ENCODE results near the gene DNAJC10. TPM values are rescaled to one million over a fixed set of nuclear protein-coding genes. Genes with fewer than 3 reads are reported as not detected.
"Not testable (repeated sequence)": the region's sequence is repeated elsewhere in the genome, so short reads cannot be mapped to it uniquely, and the experiment has no call there.

DNAJC10 gene
- polyA plus RNA-seq (2013, experiment 1 of 2; ENCODE audit: insufficient read length), result 86.9 TPM
- polyA plus RNA-seq (2013, experiment 2 of 2; ENCODE audit: insufficient read length), result 78.6 TPM

DNA sequence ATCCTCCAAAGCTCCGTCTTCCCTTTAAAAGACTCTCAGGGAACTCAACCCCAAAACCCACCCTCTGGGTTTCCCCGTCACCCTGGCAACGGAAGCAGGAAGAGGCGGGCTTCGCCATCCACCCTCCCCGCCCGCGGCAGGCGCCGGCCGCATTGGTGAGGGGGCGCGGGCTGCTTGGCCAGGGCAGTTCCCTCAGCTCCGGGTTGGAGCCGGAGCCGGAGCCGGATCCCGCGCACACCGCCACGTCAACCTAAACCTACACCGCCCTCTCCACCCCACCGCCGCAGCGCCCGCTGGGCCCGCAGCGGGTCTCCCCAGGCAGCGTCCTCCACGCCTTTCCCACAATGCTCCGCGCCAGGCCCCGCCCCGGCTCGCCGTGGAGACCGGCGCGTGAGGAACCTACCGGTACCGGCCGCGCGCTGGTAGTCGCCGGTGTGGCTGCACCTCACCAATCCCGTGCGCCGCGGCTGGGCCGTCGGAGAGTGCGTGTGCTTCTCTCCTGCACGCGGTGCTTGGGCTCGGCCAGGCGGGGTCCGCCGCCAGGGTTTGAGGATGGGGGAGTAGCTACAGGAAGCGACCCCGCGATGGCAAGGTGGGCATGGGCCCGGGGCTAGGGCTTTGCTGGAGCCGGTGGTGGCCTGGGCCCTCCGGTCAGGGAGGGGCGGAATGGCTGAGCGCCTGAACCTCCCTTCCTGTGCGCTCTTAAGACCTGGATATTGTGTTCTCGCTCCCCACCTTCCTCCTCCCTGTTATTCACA, at the start of gene DNAJC10:
Gene DNAJC10, plus strand, starts transcription at position 366 of the 758 bp plus-strand sequence. CDS start 1,830 bp downstream, outside the sequence.
- peak; percentile 89 for DNase-seq

GRCh38 chr2:182666674-182667314, 49.3 kb upstream of the DNAJC10 start:
- DNase-seq, result peak; percentile 8

DNA sequence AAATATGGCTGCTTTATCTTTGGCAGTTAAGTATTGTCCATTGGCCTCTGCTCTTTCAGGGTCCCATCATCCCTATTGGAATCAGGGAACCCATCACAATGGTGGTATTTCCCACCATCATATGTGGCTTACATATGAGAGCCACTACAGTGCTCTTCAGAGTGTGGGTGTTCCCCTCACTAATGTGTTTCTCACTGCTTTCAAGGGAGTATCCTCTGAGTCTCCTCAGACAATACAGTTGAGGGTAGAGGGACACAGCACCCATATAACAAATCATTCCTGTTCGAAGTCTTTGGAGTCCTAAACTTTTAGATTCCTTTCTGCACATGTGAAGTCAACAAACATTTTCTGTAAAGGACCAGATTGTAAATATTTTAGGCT, 48.8 kb upstream of the DNAJC10 start:
- DNase-seq, result no peak

DNA sequence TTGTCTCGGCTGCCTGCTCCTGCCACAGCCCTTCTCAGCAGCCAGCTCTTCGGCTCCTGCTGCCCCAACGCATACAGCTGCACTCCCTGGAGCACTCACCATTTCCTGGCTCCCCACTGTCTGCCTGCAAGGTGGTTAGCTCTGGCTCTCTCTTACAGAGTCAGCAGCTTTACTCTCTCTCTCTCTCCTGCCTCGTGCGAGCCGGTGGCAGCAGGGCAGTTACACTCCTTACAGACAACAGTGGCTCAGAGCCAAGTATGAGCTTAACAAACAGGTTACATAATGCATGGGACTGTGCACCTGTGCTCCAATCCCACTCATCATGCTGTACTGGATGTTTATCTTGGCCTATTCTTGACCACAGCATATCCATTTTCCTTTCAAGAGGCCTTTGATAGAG, 47.4 kb upstream of the DNAJC10 start:
- DNase-seq, result no peak

DNA sequence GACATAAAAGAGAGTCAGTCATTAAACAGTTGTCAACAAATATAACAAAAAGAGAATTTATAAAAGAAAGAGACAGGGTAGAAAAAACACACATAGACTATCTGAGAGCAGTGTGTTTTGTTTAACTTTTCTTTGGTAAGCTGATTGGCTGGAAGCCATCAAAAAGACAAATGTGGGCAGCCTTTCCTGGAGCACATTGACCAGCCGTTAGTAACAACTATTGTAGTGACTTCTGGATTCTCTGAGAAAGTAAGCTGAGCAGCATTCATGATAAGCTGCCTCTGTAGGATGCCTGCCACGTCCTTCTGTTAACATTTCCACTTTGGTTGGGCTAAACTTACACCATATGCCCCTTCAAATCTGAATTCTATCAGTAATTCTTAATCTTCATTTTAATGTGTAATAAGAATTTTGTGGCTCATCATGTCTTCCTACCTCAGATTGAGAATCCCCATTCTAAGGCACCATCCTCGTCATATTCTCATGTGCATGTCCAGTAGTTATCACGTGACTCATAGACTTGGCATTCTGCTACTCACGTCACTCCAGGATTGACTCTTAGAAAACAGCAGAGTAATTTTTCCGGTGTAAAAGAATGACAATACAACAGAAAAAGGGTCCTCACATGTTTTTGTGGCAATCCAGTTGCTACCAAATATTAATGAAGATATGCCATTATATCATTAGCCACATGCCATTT, 43.4 kb upstream of the DNAJC10 start:
- peak; percentile 70 for DNase-seq

- no peak for DNase-seq
Measured at GRCh38 chr2:182680837-182681236, 35.2 kb upstream of the DNAJC10 start.

DNA sequence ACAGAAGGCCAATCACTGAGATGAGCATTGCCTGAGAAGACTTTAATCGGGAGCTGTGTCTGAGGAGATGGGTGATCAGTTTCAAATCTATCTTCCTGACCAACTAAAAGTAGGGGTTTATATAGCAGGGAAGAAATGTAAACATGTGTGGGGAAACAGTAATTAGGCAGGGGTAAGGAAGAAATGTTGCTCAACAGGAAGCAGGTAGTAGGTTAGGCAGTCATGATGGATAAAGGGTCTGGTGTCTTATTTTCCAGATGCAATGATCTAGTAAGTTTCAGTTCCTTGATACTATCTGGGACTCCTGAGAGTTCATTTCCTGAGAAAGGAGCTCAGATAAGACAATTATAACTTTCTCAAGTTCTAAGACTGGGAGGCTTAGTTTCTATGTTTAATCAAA, 33.8 kb upstream of the DNAJC10 start:
- no peak for DNase-seq

DNA sequence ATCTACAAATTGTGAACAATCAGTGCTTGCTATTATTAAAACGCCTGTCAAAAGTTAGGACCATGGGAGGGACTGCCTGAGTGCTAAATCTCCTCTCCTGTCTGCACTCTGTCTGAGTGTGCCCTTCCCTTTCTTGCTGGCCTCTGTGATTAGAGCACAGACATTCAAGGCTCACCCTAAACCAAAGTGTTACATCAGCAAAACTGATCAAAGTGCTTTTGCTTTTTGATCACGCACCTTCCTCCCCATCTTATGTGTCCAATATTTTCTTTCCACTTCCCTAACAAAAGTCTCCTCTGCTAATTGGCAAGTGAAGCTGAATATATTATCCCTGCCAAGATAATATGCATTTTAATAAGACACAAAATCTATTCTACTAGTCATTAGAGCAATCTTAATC, 30.5 kb upstream of the DNAJC10 start:
- DNase-seq, result no peak

- not testable (repeated sequence) for DNase-seq
Measured at GRCh38 chr2:182686763-182687162, 29.3 kb upstream of the DNAJC10 start.

GRCh38 chr2:182694189-182694588, 21.9 kb upstream of the DNAJC10 start:
- DNase-seq, result no peak

DNA sequence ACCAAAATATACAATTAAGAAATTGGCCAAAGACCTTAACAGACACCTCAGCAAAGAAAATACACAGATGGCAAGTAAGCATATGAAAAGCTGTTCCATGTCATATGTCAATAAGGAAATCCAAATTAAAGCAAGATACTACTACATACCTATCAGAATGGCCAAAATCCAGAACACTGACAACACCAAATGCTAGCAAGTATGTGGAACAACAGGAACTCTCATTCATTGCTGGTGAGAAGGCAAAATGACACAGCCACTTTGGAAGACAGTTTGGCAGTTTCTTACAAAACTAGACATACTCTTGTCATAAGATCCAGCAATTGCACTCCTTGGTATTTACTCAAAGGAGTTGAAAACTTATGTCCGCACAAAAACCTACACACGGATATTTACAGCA, 20.3 kb upstream of the DNAJC10 start:
- DNase-seq, result no peak

DNA sequence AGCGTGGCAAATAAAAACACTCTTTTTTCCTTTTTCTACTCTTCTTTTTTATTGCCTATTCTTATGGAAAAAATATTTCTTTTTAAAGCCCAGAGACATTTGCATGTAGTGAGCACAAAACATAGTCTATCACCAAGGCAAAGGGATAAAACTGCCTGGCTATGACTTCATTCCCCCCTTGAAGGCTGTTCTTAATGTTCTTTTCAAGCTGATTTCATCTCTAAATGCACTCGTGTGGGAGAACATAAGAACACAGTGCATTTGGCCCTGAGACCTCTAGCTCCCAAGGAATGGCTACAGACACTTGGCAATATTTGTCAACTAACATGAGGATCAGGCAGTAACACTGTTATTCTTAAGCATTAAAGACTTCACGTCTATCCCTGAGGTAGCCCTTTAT, 17.4 kb upstream of the DNAJC10 start:
- DNase-seq, result no peak

- DNase-seq, result no peak
Measured at GRCh38 chr2:182705761-182706160, 10.3 kb upstream of the DNAJC10 start.

- DNase-seq, result no peak
Measured at GRCh38 chr2:182706751-182707150, 9.3 kb upstream of the DNAJC10 start.

GRCh38 chr2:182713601-182714000, 2.5 kb upstream of the DNAJC10 start:
- no peak for DNase-seq

DNA sequence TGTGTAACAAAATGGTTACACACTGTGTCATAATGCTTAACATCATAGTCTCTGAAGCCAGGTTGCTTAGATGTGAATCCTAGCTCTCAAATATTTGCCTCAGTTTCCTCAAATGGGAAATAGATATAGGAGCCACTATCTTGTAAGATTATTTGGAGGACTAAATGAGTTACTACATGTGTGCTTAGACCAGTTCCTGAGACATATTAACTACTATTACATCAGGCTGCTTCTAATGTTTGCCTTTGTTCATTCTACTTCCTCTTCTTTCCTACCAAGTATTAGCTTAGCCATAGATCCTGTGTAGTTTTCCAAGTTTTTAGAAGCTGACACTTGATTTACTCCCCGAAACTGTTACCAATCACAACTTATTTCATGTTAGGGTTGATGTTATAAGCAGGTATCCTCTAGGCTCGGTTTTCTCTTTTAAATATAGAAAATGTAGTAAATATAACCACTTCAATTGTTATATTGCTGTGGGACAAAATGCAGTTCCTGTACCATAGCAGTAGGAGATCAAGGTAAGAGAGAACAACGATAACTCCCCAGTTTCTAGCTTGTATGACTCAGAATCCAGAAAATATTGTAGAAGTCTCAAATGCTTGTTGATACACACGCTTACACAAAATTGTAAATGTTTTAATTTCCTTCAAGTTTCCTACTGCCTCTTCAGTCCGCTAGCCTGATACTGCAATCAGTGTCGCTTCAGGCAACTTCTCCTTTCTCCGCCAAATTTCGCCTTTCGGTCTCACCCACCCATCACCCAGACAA, 751 bp upstream of the DNAJC10 start:
- peak; percentile 30 for DNase-seq

GRCh38 chr2:182716650-182716979, 558 bp downstream of the DNAJC10 start:
- DNase-seq, result no peak

DNA sequence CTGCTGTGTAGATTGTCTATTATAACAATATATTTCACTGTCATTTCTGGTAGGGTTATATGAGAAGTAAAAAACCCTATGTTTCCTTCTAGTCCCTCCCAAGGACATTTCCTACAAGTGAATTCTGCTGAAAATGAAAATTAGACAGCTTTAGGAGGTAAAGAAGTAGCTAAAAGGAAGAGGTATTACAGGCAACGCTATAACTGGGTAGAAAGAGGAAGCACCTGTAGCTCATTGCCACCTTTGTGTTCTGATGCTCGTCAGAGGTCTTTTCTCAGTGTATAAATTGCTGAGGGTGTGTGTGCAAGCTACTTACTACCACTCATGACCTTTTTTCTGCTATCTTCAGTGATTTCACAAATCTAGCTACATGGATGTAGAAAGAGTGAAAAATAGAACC, 1.4 kb downstream of the DNAJC10 start:
- DNase-seq, result no peak

DNA sequence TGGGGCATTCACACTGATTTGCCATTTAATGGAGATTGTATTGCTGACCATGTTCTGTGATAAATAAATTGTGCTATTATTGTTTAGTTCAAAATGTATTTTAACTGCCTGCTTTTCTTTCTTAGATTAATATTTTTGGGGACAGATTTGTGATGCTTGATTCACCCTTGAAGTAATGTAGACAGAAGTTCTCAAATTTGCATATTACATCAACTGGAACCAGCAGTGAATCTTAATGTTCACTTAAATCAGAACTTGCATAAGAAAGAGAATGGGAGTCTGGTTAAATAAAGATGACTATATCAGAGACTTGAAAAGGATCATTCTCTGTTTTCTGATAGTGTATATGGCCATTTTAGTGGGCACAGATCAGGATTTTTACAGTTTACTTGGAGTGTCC, 1.8 kb downstream of the DNAJC10 start:
- no peak for DNase-seq

- DNase-seq, result no peak
Measured at GRCh38 chr2:182718459-182718858, 2.4 kb downstream of the DNAJC10 start.

GRCh38 chr2:182719116-182719515, 3.1 kb downstream of the DNAJC10 start:
- DNase-seq, result not testable (repeated sequence)

GRCh38 chr2:182724656-182725055, 8.6 kb downstream of the DNAJC10 start:
- no peak for DNase-seq

DNA sequence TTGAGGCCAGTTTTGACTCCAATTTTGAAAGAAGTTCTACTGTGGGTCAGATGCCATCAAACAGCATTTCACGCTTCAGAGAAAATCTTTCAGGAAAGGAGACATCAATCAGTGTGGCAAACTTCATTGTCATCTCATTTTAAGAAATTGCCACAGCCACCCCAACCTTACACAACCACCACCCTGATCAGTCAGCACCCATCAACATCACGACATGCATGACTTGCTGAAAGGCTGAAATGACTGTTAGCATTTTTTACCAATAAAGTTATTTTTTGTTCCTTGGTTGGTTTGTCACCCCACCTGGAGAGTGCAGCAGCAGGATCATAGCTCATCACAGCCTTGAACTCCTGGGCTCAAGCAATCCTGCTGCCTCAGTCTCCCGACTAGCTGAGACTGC, 10.4 kb downstream of the DNAJC10 start:
- no peak for DNase-seq
